D721Med (cell line): ENCODE results near the gene IP6K3.

Source experiments
- DNase-seq: peaks from one replicate; pipeline ENCODE4 v3.0.0; 2011; ENCODE audit warnings: low spot score; ENCODE audit not compliant: insufficient read length
- FAIRE-seq: peaks from 2 replicates; lab custom pipeline; 2011; peaks lifted over from hg19 to GRCh38; lab: Jason Lieb, UNC
- CTCF ChIP-seq: IDR thresholded peaks from 2 replicates; pipeline ENCODE4 v1.5.1; 2012; ENCODE audit warnings: mild to moderate bottlenecking, control low read depth; ENCODE audit not compliant: insufficient read depth; ENCODE audit errors: missing control alignments

IP6K3 gene

DNA sequence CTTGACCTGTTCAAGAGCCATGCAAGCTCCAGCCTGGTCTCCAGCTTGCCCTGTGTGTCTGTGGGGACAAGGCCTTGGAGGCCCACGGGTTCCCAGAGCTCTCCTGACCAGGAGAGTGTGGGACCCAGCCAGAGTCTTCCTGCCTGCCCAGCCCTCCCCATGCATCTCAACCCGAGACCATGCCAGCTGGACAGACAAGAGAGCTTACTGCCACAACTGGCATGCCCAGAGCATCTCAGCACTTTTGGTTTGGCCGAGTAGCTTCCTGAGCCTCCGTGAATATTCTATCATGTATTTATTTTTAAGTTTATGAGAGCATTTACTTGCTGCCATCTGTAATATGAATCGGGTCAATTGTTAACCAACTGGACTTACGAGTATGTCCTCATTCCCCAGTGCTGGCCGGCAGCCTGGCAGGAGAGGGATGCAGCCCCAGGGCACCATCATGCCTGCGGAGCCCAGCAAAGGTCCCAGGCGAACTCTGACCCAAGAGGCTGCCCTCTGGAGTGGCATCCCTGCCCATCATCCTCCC lies 14.9 kb downstream of the IP6K3 start:
- TF ChIP-seq CTCF, result no peak
- FAIRE-seq, result no peak
- no peak for DNase-seq

- TF ChIP-seq CTCF, result no peak
- FAIRE-seq, result no peak
Observed at GRCh38 chr6:33731035-33731434, 15.7 kb downstream of the IP6K3 start.

DNA sequence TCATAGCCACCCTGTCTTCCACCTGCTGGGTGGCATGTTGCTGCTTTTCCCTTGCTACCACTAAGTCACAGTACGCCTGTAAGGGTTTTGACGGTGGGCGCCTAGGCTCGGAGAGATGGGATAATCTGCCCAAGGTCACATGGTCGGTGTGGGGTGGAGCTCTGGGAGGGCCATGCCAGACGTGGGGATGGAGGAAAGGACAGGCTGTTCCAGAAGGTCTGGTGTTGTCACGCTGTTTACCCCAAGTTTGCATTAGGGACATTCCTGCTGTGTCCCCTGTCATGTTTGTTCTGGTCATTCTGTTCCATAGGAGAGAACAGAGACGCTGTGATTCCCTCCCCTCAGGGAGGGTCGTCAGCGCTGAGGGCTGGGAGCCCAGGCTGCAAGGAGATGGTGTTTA lies 16.1 kb downstream of the IP6K3 start:
- TF ChIP-seq CTCF, result no peak
- no peak for DNase-seq
- no peak for FAIRE-seq

More at GRCh38 chr6:33731035-33731434, 15.7 kb downstream of the IP6K3 start:
- no peak for DNase-seq

GRCh38 chr6:33729059-33729458 lies 17.6 kb downstream of the IP6K3 start:
- no peak for DNase-seq
- no peak for FAIRE-seq
- TF ChIP-seq CTCF, result no peak

GRCh38 chr6:33728438-33728837 lies 18.3 kb downstream of the IP6K3 start:
- no peak for TF ChIP-seq CTCF
- DNase-seq (no peak), FAIRE-seq (no peak)

GRCh38 chr6:33727932-33728331 lies 18.8 kb downstream of the IP6K3 start:
- no peak for DNase-seq
- FAIRE-seq, result no peak
- no peak for TF ChIP-seq CTCF

- FAIRE-seq, result no peak
- DNase-seq, result no peak
- TF ChIP-seq CTCF, result no peak
Observed at GRCh38 chr6:33727126-33727525, 19.6 kb downstream of the IP6K3 start.
